ENCODE measurements around the gene CYB561.

Gene CYB561

DNA sequence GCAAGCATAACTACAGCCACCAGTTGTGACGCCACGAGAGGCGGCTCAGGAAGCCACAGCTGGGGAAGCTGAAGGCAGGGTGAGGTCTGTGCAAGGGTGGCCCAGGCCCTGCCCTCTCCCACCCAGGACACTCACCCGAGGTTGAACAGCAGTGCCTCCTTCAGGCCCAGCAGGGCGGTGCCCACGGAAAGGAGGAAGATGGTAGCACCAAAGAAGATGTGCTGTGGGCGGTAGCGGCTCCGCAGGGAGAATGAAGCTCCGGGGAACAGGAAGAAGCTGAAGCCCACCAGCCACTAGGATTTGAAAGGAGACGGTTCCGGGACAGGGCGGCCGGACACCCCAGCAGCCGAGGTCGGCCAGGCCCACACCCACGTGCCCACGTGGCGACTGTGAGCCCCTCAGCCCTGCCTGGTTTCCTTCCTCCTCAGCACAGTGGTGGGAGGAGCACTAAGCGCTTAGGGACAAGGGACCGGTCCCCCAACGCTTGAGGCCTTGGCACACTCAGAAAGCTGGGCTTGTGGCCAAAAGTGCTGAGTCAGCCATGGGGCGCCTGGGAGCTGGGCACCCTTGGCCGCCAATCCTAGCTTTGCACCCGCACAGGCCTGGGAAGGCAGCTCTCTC is 11.0 kb downstream of the CYB561 start:
- no peak for DNase-seq
- H4K20me1 ChIP-seq (ENCODE audit: insufficient read depth, low read length) = no peaks in the 10 kb centered on the region
- H2AFZ ChIP-seq (ENCODE audit: low read length) = no peak overlapping the region
- H3K36me3 ChIP-seq (replicated peaks; ENCODE audit: insufficient read depth, low read length) = no peaks in the 10 kb centered on the region
- no peak overlapping the region for H3K4me3 ChIP-seq (ENCODE audit: low read length)
- H3K9me3 ChIP-seq (replicated peaks; ENCODE audit: insufficient read depth, low read length) = no peaks in the 10 kb centered on the region
- H3K27ac ChIP-seq (ENCODE audit: low read length) = no peak overlapping the region
- H3K9ac ChIP-seq (ENCODE audit: low read length) = no peak overlapping the region
- TF ChIP-seq EZH2phosphoT487 (IDR thresholded peaks at IDR 0.05; ENCODE audit: low read length) (no peak), CTCF (IDR thresholded peaks at IDR 0.05; ENCODE audit: low read length) (no peak), EZH2 (optimal IDR thresholded peaks at IDR 0.05; ENCODE audit: low read depth, low read length) (no peak)
- H3F3A ChIP-seq (ENCODE audit: insufficient read depth, low read length) = no peaks in the 10 kb centered on the region
- H3K79me2 ChIP-seq (ENCODE audit: low read length) = no peaks in the 10 kb centered on the region
- peaks cover 4% of the 10 kb centered on the region; the same call in 1 of the 2 replicates for H3K4me1 ChIP-seq (ENCODE audit: low read length)
- H3K9me2 ChIP-seq (replicated peaks; ENCODE audit: insufficient read depth, low read length) = no peaks in the 10 kb centered on the region
- H3K4me2 ChIP-seq (ENCODE audit: low read depth, low read length) = no peak overlapping the region
- no peaks in the 10 kb centered on the region for H3K27me3 ChIP-seq (replicated peaks; ENCODE audit: insufficient read depth, low read length)

- H2AFZ ChIP-seq (ENCODE audit: low read length) = no peak overlapping the region
- no peak overlapping the region for H3K27ac ChIP-seq (ENCODE audit: low read length)
- H3K4me3 ChIP-seq (ENCODE audit: low read length) = no peak overlapping the region
- H4K20me1 ChIP-seq (ENCODE audit: insufficient read depth, low read length) = no peaks in the 10 kb centered on the region
- no peak for DNase-seq
- no peaks in the 10 kb centered on the region for H3K36me3 ChIP-seq (replicated peaks; ENCODE audit: insufficient read depth, low read length)
- no peaks in the 10 kb centered on the region for H3F3A ChIP-seq (ENCODE audit: insufficient read depth, low read length)
- TF ChIP-seq EZH2 (optimal IDR thresholded peaks at IDR 0.05; ENCODE audit: low read depth, low read length) = no peak
- no peak for TF ChIP-seq EZH2phosphoT487 (IDR thresholded peaks at IDR 0.05; ENCODE audit: low read length)
- no peak for TF ChIP-seq CTCF (IDR thresholded peaks at IDR 0.05; ENCODE audit: low read length)
- no peaks in the 10 kb centered on the region for H3K27me3 ChIP-seq (replicated peaks; ENCODE audit: insufficient read depth, low read length)
- no peak overlapping the region for H3K4me2 ChIP-seq (ENCODE audit: low read depth, low read length)
- no peaks in the 10 kb centered on the region for H3K9me2 ChIP-seq (replicated peaks; ENCODE audit: insufficient read depth, low read length)
- H3K79me2 ChIP-seq (ENCODE audit: low read length) = no peaks in the 10 kb centered on the region
- H3K9me3 ChIP-seq (replicated peaks; ENCODE audit: insufficient read depth, low read length) = no peaks in the 10 kb centered on the region
- no peaks in the 10 kb centered on the region for H3K4me1 ChIP-seq (ENCODE audit: low read length)
- H3K9ac ChIP-seq (ENCODE audit: low read length) = no peak overlapping the region
Observed at GRCh38 chr17:63433746-63434591, 12.1 kb downstream of the CYB561 start.

DNA sequence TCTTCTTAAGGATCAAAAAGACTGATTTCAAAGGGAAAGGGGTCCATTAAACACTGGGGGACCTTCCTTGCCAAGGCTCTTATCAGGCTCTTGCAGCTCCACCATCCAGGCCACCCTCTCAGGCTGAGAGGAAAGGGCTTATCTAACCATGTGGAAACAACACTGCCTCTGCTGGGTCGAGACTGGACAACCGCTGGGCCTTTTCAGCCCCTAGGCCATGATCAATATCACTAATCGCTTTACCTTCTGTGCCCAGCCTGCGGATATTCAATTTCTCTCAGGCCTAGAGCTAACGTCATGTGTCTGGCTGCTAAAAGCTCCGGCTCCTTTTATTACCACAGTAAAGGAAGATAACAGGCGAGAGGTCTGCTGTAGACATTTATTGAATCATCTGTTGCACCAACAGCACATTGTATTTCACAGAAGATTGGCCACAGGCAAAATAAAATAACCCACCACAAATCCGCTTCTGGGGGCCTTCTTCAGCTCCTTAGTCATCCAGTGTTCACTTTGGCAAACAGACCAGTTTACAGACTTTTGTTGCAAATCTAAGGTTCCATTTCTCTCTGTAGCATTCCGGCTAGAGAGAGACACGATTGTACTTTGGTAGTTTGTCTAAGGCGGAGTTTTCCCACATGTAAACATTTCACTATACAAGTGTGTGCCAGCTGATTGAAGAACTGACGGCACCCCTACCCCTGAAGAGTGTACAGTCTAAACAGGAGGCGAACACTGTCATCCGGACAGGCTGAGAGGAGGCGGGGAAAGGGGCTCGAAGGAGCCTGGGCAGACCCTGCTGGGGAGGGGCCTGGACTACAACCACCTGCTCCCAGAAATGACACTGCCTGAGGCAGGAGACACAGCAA is 13.9 kb downstream of the CYB561 start:
- Histone ChIP-seq H3K9me2 (replicated peaks; ENCODE audit: insufficient read depth, low read length) (no peaks in the 10 kb centered on the region), H3K36me3 (replicated peaks; ENCODE audit: insufficient read depth, low read length) (no peaks in the 10 kb centered on the region), H4K20me1 (ENCODE audit: insufficient read depth, low read length) (no peaks in the 10 kb centered on the region), H3K9ac (ENCODE audit: low read length) (no peak overlapping the region), H3K27ac (ENCODE audit: low read length) (no peak overlapping the region), H3K4me2 (ENCODE audit: low read depth, low read length) (no peak overlapping the region), H3K4me1 (ENCODE audit: low read length) (no peaks in the 10 kb centered on the region), H3K4me3 (ENCODE audit: low read length) (no peak overlapping the region), H2AFZ (ENCODE audit: low read length) (no peak overlapping the region), H3K27me3 (replicated peaks; ENCODE audit: insufficient read depth, low read length) (no peaks in the 10 kb centered on the region), H3F3A (ENCODE audit: insufficient read depth, low read length) (no peaks in the 10 kb centered on the region), H3K9me3 (replicated peaks; ENCODE audit: insufficient read depth, low read length) (no peaks in the 10 kb centered on the region), H3K79me2 (ENCODE audit: low read length) (no peaks in the 10 kb centered on the region)
- TF ChIP-seq EZH2 (optimal IDR thresholded peaks at IDR 0.05; ENCODE audit: low read depth, low read length) (no peak), EZH2phosphoT487 (IDR thresholded peaks at IDR 0.05; ENCODE audit: low read length) (no peak), CTCF (IDR thresholded peaks at IDR 0.05; ENCODE audit: low read length) (no peak)
- no peak for DNase-seq

Measured in MM.1S (cell line).